Measurements from ENCODE around the gene SLC10A7. TPM values are rescaled to one million over a fixed set of nuclear protein-coding genes. Genes with fewer than 3 reads are reported as not detected.

SLC10A7 gene
- total RNA-seq, 2 donors from 2014 or later, result 6.0 to 7.5 TPM

DNA sequence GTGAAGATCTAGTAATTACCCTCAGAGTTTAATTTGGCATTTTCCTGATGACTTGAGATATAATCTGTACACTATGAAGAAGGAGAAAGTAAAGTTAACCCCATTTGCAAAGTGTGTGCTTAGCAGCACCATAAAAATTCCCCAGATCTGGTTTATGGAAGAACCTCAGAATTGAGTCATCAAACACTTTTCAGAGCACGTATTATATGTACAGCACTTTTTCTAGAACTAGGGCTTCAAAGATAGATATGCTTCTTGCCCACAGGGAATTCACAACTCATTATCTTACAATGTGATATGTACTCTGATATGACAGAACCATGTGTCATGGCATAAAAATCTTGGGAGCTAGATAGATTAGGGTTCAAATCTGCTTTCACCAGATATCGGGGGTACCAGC, 150.9 kb downstream of the SLC10A7 start:
- Mint-ChIP-seq H3K4me3 (no peak overlapping the region), H3K9me3 (peaks cover 2% of the 10 kb centered on the region), H3K4me1 (peaks cover 29% of the 10 kb centered on the region), H3K27ac (no peak overlapping the region), H3K27me3 (ENCODE audit: insufficient read depth) (no peaks in the 10 kb centered on the region), H3K36me3 (ENCODE audit: low read depth) (no peaks in the 10 kb centered on the region)
- Histone ChIP-seq H3K27me3 (ENCODE audit: control insufficient read depth, insufficient read depth, low read length, poor library complexity, severe bottlenecking) (no peaks in the 10 kb centered on the region), H3K4me1 (ENCODE audit: control insufficient read depth, insufficient read depth, low read length) (peaks cover 9% of the 10 kb centered on the region), H3K36me3 (ENCODE audit: control insufficient read depth, insufficient read depth, low read length) (no peaks in the 10 kb centered on the region), H3K27ac (ENCODE audit: low read depth, low read length) (no peak overlapping the region), H3K9me3 (ENCODE audit: control insufficient read depth, low read length) (peaks cover 5% of the 10 kb centered on the region), H3K9ac (ENCODE audit: extremely low read depth, low read length, poor library complexity, severe bottlenecking) (no peak overlapping the region), H3K4me3 (ENCODE audit: low read length) (no peak overlapping the region)
- DNase-seq, result no peak
- 97 to 100% methylated on average over 1 to 2 of the region's 2 CpGs for WGBS, 2 experiments (ENCODE audit: insufficient coverage in 1 of 2, insufficient read length in 1 of 2)
- TF ChIP-seq, protein P1, sequence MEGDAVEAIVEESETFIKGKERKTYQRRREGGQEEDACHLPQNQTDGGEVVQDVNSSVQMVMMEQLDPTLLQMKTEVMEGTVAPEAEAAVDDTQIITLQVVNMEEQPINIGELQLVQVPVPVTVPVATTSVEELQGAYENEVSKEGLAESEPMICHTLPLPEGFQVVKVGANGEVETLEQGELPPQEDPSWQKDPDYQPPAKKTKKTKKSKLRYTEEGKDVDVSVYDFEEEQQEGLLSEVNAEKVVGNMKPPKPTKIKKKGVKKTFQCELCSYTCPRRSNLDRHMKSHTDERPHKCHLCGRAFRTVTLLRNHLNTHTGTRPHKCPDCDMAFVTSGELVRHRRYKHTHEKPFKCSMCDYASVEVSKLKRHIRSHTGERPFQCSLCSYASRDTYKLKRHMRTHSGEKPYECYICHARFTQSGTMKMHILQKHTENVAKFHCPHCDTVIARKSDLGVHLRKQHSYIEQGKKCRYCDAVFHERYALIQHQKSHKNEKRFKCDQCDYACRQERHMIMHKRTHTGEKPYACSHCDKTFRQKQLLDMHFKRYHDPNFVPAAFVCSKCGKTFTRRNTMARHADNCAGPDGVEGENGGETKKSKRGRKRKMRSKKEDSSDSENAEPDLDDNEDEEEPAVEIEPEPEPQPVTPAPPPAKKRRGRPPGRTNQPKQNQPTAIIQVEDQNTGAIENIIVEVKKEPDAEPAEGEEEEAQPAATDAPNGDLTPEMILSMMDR (conservative IDR thresholded peaks at IDR 0.05), result no peak

DNA sequence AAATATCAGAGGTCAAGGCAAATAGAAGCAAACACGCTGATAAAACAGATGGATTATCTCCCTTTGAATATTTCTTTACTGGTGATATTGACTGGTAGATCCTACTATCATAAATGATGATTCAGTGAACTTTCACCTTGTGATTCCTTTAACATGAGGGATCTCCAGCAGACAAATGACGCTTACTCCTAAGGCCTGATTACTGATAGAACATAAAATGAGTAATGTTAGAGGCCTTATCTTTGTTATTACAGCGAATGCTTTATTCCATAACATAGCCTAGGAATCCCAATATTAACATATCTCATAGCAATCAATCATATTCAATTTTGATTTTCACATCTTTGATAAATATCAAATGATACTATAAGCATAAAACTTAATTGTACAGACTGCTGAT, 152.3 kb downstream of the SLC10A7 start:
- DNase-seq, result no peak
- Histone ChIP-seq H3K27ac (ENCODE audit: low read depth, low read length) (no peak overlapping the region), H3K36me3 (ENCODE audit: control insufficient read depth, insufficient read depth, low read length) (no peaks in the 10 kb centered on the region), H3K4me1 (ENCODE audit: control insufficient read depth, insufficient read depth, low read length) (peaks cover 9% of the 10 kb centered on the region), H3K4me3 (ENCODE audit: low read length) (no peak overlapping the region), H3K9me3 (ENCODE audit: control insufficient read depth, low read length) (peaks cover 8% of the 10 kb centered on the region), H3K27me3 (ENCODE audit: control insufficient read depth, insufficient read depth, low read length, poor library complexity, severe bottlenecking) (no peaks in the 10 kb centered on the region), H3K9ac (ENCODE audit: extremely low read depth, low read length, poor library complexity, severe bottlenecking) (no peak overlapping the region)
- no peaks in the 10 kb centered on the region for H3K27me3 Mint-ChIP-seq (ENCODE audit: insufficient read depth)
- H3K27ac Mint-ChIP-seq, result no peak overlapping the region
- TF ChIP-seq, protein P1 (conservative IDR thresholded peaks at IDR 0.05), result no peak
- no peaks in the 10 kb centered on the region for H3K36me3 Mint-ChIP-seq (ENCODE audit: low read depth)
- no peak overlapping the region for H3K4me3 Mint-ChIP-seq
- H3K9me3 Mint-ChIP-seq, result peaks cover 3% of the 10 kb centered on the region
- 97% methylated on average over 3 of the region's 3 CpGs; no CpG with 5 or more reads in 1 of the 2 experiments for WGBS, 2 experiments (ENCODE audit: insufficient coverage in 1 of 2, insufficient read length in 1 of 2)
- H3K4me1 Mint-ChIP-seq, result peaks cover 24% of the 10 kb centered on the region

DNA sequence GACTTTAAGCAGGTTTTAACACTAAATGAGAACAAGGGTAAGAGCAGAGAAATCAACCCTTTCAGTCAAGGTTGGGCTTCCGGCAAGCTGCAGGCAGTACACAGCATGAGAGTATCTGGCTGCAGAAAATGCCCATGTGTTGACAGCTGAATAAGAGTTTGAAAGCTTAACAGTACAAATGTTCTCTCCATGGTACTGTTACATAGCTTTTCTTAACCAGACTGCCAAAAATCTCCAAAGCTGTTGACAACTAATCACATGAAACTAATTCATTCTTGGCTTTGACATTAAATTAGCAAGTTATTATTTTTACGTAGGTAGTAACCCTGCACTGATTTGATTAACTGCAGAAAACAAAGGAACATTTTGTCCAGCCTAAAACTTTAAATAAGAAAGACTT, 153.5 kb downstream of the SLC10A7 start:
- H3K27ac Mint-ChIP-seq, result no peak overlapping the region
- peaks cover 3% of the 10 kb centered on the region for H3K9me3 Mint-ChIP-seq
- 50 to 87% methylated on average over 2 of the region's 2 CpGs for WGBS, 2 experiments (ENCODE audit: insufficient coverage in 1 of 2, insufficient read length in 1 of 2)
- H3K36me3 ChIP-seq (ENCODE audit: control insufficient read depth, insufficient read depth, low read length), result no peaks in the 10 kb centered on the region
- H3K9ac ChIP-seq (ENCODE audit: extremely low read depth, low read length, poor library complexity, severe bottlenecking), result no peak overlapping the region
- H3K27me3 ChIP-seq (ENCODE audit: control insufficient read depth, insufficient read depth, low read length, poor library complexity, severe bottlenecking), result no peaks in the 10 kb centered on the region
- no peaks in the 10 kb centered on the region for H3K27me3 Mint-ChIP-seq (ENCODE audit: insufficient read depth)
- no peak for DNase-seq
- TF ChIP-seq, protein P1 (conservative IDR thresholded peaks at IDR 0.05), result no peak
- H3K4me3 ChIP-seq (ENCODE audit: low read length), result no peak overlapping the region
- H3K9me3 ChIP-seq (ENCODE audit: control insufficient read depth, low read length), result peaks cover 10% of the 10 kb centered on the region
- H3K4me1 ChIP-seq (ENCODE audit: control insufficient read depth, insufficient read depth, low read length), result peaks cover 9% of the 10 kb centered on the region
- H3K36me3 Mint-ChIP-seq (ENCODE audit: low read depth), result no peaks in the 10 kb centered on the region
- H3K27ac ChIP-seq (ENCODE audit: low read depth, low read length), result peak overlapping the region; percentile 74
- H3K4me1 Mint-ChIP-seq, result peaks cover 24% of the 10 kb centered on the region
- H3K4me3 Mint-ChIP-seq, result no peak overlapping the region

All from endodermal cell (in vitro differentiated cells).